Measurements from ENCODE around the gene PRCC.

GRCh38 chr1:156760796-156761104 is 6.6 kb upstream of the PRCC start:
- no peak for TF ChIP-seq CTCF (IDR thresholded peaks at IDR 0.05; ENCODE audit: low read length)
- no peak for TF ChIP-seq EZH2 (IDR thresholded peaks at IDR 0.05; ENCODE audit: borderline replicate concordance, low read length)
